ENCODE data around the gene DKK3.
A peak's percentile ranks its signal among the peaks of the same experiment; 100 is the strongest.
"Not testable (repeated sequence)": the region's sequence is repeated elsewhere in the genome, so short reads cannot be mapped to it uniquely, and the experiment has no call there.

Gene DKK3

DNA sequence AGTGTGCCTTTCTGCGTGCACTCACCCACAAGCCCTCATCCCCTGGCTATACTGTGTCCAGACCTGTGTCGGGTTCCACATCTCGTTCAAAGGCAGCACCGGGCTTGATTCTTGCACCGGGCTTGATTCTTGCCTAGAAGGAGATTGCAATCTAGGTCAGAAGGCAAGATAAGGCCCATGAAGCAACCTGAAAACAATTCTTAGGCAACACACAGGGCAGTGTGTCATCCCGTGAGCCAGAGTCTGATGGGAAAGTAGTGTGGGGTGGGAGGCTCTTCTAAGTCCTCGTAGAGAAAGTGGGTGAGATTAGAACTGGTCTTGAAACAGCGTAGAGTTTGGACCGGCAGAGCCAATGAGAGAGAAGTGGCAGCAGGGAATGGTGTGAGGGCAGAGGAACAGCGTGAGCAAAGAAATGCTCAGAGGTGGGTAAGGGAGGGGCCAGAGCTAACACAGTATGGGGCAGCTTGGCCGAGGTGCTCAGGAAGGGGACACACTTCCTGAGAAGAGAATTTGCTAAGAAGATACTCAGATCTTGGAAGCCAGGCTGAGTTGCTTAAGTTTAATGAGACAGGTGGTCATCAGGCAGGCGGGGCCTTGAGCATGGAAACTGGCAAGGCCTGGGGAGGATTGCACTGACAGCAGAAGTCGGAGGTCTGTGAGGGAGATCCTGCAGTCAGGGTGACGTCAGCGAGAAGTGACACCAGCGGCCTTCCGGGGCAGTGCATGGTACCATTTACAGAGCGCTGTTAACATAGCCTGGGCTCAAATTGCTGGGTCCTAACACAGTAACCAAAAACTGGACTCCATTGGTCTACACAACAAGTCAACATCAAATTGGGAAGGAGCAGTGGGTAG lies 40.7 kb upstream of the DKK3 start:
- no peak for FAIRE-seq

DNA sequence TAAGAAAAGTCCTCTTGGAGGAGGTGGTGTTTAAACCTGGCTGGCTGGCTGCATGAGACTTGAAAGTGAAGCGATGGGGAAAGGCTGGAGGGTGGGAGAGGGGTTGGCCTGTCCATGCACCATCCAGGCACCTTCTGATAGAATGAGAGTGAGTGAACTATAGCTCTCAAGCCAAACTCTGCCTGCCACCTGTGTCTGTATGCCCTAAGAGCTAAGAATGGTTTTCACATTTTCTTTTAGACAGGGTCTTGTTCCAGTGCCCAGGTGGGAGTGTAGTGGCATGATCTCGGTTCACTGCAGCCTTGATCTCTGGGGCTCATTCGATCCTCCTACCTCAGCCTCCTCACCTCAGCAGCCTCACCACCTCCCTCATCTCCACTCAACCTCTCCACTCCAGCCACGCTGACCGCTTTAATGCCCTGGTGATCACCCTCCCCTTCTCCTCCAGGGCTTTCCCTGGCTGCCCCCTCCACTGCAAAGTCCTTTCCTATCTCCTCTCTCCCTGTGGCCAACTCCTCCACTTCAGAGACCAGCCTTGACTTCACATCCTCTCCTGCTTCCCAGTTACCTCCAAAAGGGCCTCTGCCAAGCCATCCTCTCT lies 38.3 kb upstream of the DKK3 start:
- FAIRE-seq (no peak), DNase-seq (ENCODE audit: insufficient read length, low spot score) (no peak)
- TF ChIP-seq POLR2A (IDR thresholded peaks at IDR 0.05; ENCODE audit: low read depth, low read length), result no peak
- no peak for TF ChIP-seq TAF1 (IDR thresholded peaks at IDR 0.05; ENCODE audit: low read depth, low read length)
- TF ChIP-seq SPI1 (IDR thresholded peaks at IDR 0.05; ENCODE audit: low read depth, low read length), result no peak
- no peak for TF ChIP-seq POLR2AphosphoS5 (IDR thresholded peaks at IDR 0.05; ENCODE audit: low read depth, low read length)
- TF ChIP-seq PAX5 (IDR thresholded peaks at IDR 0.05; ENCODE audit: insufficient read depth, low read length, severe bottlenecking), result no peak

More for the DNA sequence above, 40.7 kb upstream of the DKK3 start:
- DNase-seq (ENCODE audit: insufficient read length, low spot score), result no peak
- TF ChIP-seq SPI1 (IDR thresholded peaks at IDR 0.05; ENCODE audit: low read depth, low read length), result no peak
- no peak for TF ChIP-seq TAF1 (IDR thresholded peaks at IDR 0.05; ENCODE audit: low read depth, low read length)
- no peak for TF ChIP-seq POLR2AphosphoS5 (IDR thresholded peaks at IDR 0.05; ENCODE audit: low read depth, low read length)

DNA sequence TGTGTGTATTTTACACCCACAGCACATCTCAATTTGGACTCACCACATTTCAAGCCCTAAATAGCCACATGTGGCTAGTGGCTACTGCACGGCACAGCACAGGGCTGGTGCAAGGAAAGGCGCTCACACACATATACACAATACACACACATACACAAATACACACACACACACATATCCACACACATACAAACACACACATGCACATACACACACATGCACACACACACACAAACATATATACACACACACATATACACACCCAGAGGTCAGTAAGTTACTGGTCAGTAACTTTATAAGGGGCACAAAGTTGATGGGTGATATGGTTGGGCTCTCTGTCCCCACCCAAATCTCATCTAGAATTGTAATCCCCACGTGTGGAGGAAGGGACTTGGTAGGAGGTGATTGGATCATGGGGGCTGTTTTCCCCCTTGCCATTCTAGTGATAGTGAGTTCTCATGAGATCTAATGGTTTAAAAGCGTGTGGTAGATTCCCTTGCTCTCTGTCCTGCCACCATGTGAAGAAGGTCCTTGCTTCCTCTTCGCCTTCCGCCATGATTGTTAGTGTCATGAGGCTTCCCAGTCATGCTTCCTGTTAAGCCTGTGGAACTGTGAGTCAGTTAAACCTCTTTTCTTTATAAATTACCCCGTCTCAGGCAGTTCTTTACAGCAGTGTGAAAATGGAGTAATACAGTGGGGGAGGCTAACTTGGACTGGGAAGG lies 37.6 kb upstream of the DKK3 start:
- DNase-seq (ENCODE audit: insufficient read length, low spot score), result no peak
- no peak for FAIRE-seq
- TF ChIP-seq POU2F2 (IDR thresholded peaks at IDR 0.05; ENCODE audit: low read depth, low read length) (no peak), POLR2AphosphoS5 (IDR thresholded peaks at IDR 0.05; ENCODE audit: low read depth, low read length) (no peak), TAF1 (IDR thresholded peaks at IDR 0.05; ENCODE audit: low read depth, low read length) (no peak), SPI1 (IDR thresholded peaks at IDR 0.05; ENCODE audit: low read depth, low read length) (no peak), POLR2A (IDR thresholded peaks at IDR 0.05; ENCODE audit: low read depth, low read length) (no peak)

DNA sequence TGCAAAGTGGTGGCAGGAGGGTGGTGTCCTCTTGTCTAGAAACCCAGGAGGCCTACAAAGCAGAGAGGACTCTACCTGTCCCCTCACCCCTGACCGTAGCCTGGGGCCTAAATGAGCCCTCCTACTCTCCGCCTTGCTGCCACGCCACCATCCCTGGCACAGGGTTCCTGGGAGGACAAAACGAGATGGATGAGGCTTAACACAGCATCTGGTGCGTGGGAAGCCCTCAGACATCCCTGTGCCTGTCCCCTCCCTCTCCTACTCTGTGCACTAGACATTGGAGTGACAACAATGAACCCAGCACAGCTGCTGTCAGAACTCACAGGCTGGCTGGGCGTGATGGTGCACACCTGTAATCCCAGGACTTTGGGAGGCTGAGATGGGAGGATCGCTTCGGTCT lies 36.4 kb upstream of the DKK3 start:
- no peak for FAIRE-seq
- no peak for DNase-seq (ENCODE audit: insufficient read length, low spot score)
- TF ChIP-seq POLR2AphosphoS5 (IDR thresholded peaks at IDR 0.05; ENCODE audit: low read depth, low read length) (no peak), PAX5 (IDR thresholded peaks at IDR 0.05; ENCODE audit: insufficient read depth, low read length, severe bottlenecking) (no peak), POU2F2 (IDR thresholded peaks at IDR 0.05; ENCODE audit: low read depth, low read length) (no peak), POLR2A (IDR thresholded peaks at IDR 0.05; ENCODE audit: low read depth, low read length) (no peak), TAF1 (IDR thresholded peaks at IDR 0.05; ENCODE audit: low read depth, low read length) (no peak), SPI1 (IDR thresholded peaks at IDR 0.05; ENCODE audit: low read depth, low read length) (no peak)

DNA sequence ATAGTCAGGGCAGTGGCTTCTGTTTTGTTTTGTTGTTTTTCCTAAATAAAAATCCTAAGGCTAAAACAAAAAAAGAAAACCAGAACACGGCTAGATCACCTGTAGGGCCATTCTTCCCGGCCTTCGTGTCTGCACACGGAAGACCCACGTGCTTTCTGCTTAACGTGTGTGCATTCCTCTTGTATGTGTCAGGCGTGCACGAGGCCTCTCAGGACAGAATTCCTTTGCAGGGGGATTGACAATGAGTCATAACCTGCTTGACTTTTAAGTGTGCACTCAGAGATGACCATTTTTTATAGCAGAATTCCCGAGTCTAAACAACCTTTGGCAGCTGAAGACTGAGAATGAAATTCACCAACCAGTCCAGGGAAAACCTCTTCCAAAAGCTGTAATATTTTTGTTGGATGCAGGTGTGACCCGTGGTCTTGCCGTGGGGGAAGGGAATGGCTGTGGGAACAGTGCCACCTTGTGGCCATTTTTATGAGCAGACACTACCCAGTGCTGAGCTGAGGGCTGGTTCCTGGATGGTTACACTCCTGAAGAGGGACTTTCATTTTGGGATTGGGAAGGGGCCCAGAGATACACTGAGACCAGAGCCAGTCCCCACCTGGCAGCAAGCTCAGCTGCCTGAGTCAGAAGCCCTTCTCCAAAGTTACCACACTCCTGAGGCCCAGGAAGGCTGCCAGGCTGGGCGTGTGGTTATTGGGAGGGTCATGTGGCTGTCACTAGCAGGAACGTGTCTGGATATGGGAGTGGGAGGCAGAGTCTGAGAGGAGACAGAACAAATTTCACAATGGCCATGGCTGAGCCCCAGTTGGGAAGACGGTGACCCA lies 35.7 kb upstream of the DKK3 start:
- peak; percentile 85 for FAIRE-seq
- no peak for TF ChIP-seq SPI1 (IDR thresholded peaks at IDR 0.05; ENCODE audit: low read depth, low read length)
- no peak for TF ChIP-seq TAF1 (IDR thresholded peaks at IDR 0.05; ENCODE audit: low read depth, low read length)
- no peak for TF ChIP-seq POU2F2 (IDR thresholded peaks at IDR 0.05; ENCODE audit: low read depth, low read length)
- no peak for TF ChIP-seq POLR2A (IDR thresholded peaks at IDR 0.05; ENCODE audit: low read depth, low read length)
- no peak for TF ChIP-seq POLR2AphosphoS5 (IDR thresholded peaks at IDR 0.05; ENCODE audit: low read depth, low read length)
- no peak for TF ChIP-seq PAX5 (IDR thresholded peaks at IDR 0.05; ENCODE audit: insufficient read depth, low read length, severe bottlenecking)
- DNase-seq (ENCODE audit: insufficient read length, low spot score), result peak; percentile 35

DNA sequence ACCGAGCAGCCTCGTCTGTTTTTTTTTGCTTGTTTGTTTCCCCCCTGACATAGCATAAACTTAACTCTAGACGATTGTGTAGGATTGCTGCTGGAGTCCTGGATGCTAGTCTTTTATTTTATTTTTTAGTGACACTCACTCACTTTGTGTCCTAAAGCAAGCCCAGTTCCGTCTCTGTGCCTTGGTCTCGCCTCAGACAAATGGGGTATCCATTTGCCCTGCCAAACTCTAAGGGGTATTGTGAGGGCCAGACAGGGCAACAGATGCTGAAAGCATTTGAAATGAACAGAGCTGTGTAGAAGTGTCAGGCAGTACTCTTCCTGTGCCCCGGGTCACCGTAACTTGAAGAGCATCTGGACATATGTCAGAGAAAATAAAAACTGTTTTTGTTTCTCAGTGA lies 34.8 kb upstream of the DKK3 start:
- FAIRE-seq (no peak), DNase-seq (ENCODE audit: insufficient read length, low spot score) (no peak)
- TF ChIP-seq POU2F2 (IDR thresholded peaks at IDR 0.05; ENCODE audit: low read depth, low read length), result no peak
- TF ChIP-seq POLR2AphosphoS5 (IDR thresholded peaks at IDR 0.05; ENCODE audit: low read depth, low read length), result no peak
- TF ChIP-seq POLR2A (IDR thresholded peaks at IDR 0.05; ENCODE audit: low read depth, low read length), result no peak
- no peak for TF ChIP-seq PAX5 (IDR thresholded peaks at IDR 0.05; ENCODE audit: insufficient read depth, low read length, severe bottlenecking)
- no peak for TF ChIP-seq SPI1 (IDR thresholded peaks at IDR 0.05; ENCODE audit: low read depth, low read length)
- no peak for TF ChIP-seq TAF1 (IDR thresholded peaks at IDR 0.05; ENCODE audit: low read depth, low read length)

DNA sequence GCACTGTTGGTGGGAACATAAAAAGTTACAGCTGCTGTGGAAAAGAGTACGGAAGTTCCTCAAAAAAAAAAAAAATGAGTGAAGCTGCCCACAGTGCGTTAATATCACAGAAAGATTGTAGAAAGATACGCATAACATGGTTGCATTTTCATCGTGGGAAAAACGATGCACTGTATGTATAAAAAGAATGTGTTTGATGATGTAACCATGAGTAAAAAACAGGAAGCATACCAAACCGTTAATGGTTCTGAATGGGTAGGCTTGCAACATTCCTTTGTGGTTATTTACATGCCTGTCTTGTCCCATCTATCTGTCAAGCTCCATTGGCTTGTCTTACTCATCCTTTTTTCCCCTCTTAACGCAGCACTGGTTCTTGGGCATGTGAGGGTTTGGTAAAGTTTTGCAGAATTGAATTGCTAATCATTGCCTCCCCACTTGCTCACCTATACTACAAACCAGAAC lies 33.8 kb upstream of the DKK3 start:
- DNase-seq (ENCODE audit: insufficient read length, low spot score) (no peak), FAIRE-seq (no peak)
- TF ChIP-seq SPI1 (IDR thresholded peaks at IDR 0.05; ENCODE audit: low read depth, low read length) (no peak), PAX5 (IDR thresholded peaks at IDR 0.05; ENCODE audit: insufficient read depth, low read length, severe bottlenecking) (no peak), POLR2A (IDR thresholded peaks at IDR 0.05; ENCODE audit: low read depth, low read length) (no peak), POU2F2 (IDR thresholded peaks at IDR 0.05; ENCODE audit: low read depth, low read length) (no peak), POLR2AphosphoS5 (IDR thresholded peaks at IDR 0.05; ENCODE audit: low read depth, low read length) (no peak)

DNA sequence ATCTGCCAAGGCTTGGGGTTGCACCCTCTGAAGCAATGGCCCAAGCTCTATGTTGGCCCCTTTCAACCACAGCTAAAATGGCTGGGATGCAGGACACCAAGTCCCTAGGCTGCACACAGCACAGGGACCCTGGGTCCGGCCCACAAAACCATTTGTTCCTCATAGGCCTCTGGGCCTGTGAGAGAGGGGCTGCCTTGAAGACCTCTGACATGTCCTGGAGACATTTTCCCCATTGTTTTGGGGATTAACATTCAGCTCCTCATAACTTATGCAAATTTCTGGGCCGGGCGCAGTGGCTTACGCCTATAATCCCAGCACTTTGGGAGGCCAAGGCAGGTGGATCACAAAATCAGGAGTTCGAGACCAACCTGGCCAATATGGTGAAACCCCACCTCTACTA lies 32.3 kb upstream of the DKK3 start:
- FAIRE-seq; DNase-seq (ENCODE audit: insufficient read length, low spot score): not testable (repeated sequence)

DNA sequence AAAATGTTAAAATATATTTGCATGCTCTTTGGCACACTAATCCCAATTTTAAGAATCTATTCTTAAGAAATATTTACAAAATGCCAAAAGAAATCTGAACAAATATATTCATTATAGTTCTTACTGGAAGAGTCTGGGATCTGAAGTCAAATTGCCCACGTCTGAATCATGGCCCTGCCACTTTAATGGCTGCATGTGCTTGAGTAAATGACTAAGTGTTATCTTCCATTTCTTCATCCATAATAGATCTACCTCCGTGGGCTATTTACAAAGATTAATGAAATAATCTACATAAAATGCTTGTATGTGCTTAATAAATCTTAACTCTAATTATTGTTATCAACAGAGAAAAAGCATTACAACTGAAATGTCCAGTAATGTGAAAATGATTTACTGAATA lies 24.5 kb upstream of the DKK3 start:
- FAIRE-seq (no peak), DNase-seq (ENCODE audit: insufficient read length, low spot score) (no peak)
- no peak for TF ChIP-seq POLR2A (IDR thresholded peaks at IDR 0.05; ENCODE audit: low read depth, low read length)
- no peak for TF ChIP-seq POLR2AphosphoS5 (IDR thresholded peaks at IDR 0.05; ENCODE audit: low read depth, low read length)
- TF ChIP-seq POU2F2 (IDR thresholded peaks at IDR 0.05; ENCODE audit: low read depth, low read length), result no peak
